ENCODE data around the gene CLTB. TPM values are rescaled to one million over a fixed set of nuclear protein-coding genes. Genes with fewer than 3 reads are reported as not detected.

CLTB gene
- total and polyA plus RNA-seq, 2 of the 13 experiments (the other 11 are each of a cell fraction or from before 2014, with no cell fraction given) = 23.3 to 33.8 TPM

DNA sequence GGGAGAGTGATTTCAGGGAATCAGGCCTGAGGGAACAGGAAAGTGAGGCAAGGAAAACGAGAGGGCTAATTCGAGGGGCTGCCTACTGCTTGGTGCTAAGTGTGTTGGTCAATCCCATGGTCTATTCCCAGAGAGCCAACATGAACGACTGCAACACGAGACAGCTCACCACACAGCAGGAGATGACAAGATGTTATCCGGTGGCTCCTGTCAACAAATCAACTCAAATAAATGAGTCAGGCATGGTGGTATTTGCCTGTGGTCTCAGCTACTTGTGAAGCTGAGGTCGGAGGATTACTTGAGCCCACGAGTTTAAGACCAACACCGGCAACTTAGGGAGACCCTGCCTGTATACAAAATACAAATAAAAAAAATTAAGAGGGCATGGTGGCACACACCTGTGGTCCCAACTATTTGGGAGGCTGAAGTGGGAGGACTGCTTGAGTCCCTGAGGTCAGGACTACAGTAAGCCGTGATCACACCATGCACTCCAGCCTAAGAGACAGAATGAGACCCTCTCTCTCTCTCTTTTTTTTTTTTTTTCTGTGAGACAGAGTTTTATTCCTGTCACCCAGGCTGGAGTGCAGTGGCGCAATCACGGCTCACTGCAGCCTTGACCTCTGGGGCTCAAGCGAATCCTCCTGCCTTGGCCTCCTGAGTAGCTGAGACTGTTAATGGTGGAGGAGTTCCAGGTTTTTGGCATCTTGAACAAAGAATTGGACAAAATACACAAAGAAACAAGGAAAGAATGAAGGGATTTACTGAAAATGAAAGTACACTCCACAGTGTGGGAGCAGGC lies 22.8 kb upstream of the CLTB start (continued):
- TF ChIP-seq, protein P1, sequence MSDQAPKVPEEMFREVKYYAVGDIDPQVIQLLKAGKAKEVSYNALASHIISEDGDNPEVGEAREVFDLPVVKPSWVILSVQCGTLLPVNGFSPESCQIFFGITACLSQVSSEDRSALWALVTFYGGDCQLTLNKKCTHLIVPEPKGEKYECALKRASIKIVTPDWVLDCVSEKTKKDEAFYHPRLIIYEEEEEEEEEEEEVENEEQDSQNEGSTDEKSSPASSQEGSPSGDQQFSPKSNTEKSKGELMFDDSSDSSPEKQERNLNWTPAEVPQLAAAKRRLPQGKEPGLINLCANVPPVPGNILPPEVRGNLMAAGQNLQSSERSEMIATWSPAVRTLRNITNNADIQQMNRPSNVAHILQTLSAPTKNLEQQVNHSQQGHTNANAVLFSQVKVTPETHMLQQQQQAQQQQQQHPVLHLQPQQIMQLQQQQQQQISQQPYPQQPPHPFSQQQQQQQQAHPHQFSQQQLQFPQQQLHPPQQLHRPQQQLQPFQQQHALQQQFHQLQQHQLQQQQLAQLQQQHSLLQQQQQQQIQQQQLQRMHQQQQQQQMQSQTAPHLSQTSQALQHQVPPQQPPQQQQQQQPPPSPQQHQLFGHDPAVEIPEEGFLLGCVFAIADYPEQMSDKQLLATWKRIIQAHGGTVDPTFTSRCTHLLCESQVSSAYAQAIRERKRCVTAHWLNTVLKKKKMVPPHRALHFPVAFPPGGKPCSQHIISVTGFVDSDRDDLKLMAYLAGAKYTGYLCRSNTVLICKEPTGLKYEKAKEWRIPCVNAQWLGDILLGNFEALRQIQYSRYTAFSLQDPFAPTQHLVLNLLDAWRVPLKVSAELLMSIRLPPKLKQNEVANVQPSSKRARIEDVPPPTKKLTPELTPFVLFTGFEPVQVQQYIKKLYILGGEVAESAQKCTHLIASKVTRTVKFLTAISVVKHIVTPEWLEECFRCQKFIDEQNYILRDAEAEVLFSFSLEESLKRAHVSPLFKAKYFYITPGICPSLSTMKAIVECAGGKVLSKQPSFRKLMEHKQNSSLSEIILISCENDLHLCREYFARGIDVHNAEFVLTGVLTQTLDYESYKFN (CRISPR knock-in tag; conservative IDR thresholded peaks at IDR 0.05) = peak; percentile 53; the same call in 1 of the 2 replicates
- peak; percentile 74; the same call in 1 of the 2 replicates for TF ChIP-seq SOX5 (CRISPR knock-in tag; IDR thresholded peaks at IDR 0.05; ENCODE audit: borderline replicate concordance)
- TF ChIP-seq SP4 (CRISPR knock-in tag; IDR thresholded peaks at IDR 0.05) = no peak
- peak; percentile 65; the same call in 1 of the 2 replicates for TF ChIP-seq ZNF441 (CRISPR knock-in tag; IDR thresholded peaks at IDR 0.05; ENCODE audit: borderline replicate concordance)
- TF ChIP-seq MBD4 (IDR thresholded peaks at IDR 0.05; ENCODE audit: borderline replicate concordance, low read length) = no peak
- TF ChIP-seq ELF3 (CRISPR knock-in tag; IDR thresholded peaks at IDR 0.05) = peak; percentile 24; the same call in 1 of the 2 replicates
- TF ChIP-seq, protein P2, sequence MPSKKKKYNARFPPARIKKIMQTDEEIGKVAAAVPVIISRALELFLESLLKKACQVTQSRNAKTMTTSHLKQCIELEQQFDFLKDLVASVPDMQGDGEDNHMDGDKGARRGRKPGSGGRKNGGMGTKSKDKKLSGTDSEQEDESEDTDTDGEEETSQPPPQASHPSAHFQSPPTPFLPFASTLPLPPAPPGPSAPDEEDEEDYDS (CRISPR knock-in tag; IDR thresholded peaks at IDR 0.05) = peak; percentile 33; the same call in 1 of the 2 replicates
- peak in 1 of 2 experiments; percentile 55; a peak in 1 of 4 replicates for TF ChIP-seq EP300 (IDR thresholded peaks at IDR 0.05; ENCODE audit: low read depth in 2 of 2, low read length in 2 of 2)
- TF ChIP-seq EP300 (CRISPR knock-in tag; IDR thresholded peaks at IDR 0.05; ENCODE audit: borderline replicate concordance) = peak; percentile 44; the same call in 1 of the 2 replicates
- 0 out of 2 replicates have a peak, but pooled peaks have one; percentile 39 for TF ChIP-seq SPEN (CRISPR knock-in tag; IDR thresholded peaks at IDR 0.05; ENCODE audit: low read depth)
- 0 out of 2 replicates have a peak, but pooled peaks have one; percentile 30 for TF ChIP-seq PHF21A (CRISPR knock-in tag; IDR thresholded peaks at IDR 0.05)
- TF ChIP-seq, protein P3, sequence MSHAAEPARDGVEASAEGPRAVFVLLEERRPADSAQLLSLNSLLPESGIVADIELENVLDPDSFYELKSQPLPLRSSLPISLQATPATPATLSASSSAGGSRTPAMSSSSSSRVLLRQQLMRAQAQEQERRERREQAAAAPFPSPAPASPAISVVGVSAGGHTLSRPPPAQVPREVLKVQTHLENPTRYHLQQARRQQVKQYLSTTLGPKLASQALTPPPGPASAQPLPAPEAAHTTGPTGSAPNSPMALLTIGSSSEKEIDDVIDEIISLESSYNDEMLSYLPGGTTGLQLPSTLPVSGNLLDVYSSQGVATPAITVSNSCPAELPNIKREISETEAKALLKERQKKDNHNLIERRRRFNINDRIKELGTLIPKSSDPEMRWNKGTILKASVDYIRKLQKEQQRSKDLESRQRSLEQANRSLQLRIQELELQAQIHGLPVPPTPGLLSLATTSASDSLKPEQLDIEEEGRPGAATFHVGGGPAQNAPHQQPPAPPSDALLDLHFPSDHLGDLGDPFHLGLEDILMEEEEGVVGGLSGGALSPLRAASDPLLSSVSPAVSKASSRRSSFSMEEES (CRISPR knock-in tag; IDR thresholded peaks at IDR 0.05) = peak; percentile 53
- no peak for TF ChIP-seq KLF15 (CRISPR knock-in tag; IDR thresholded peaks at IDR 0.05; ENCODE audit: borderline replicate concordance)
- TF ChIP-seq NCOA2 (CRISPR knock-in tag; IDR thresholded peaks at IDR 0.05) = peak; percentile 17; the same call in 1 of the 2 replicates
- peak; percentile 47 for TF ChIP-seq NR2F6 (IDR thresholded peaks at IDR 0.05)
- peak; percentile 81 for TF ChIP-seq NR2F6 (CRISPR knock-in tag; IDR thresholded peaks at IDR 0.05)
- no peak for TF ChIP-seq ZNF180 (CRISPR knock-in tag; IDR thresholded peaks at IDR 0.05; ENCODE audit: borderline replicate concordance, low read depth)
- TF ChIP-seq, protein P4, sequence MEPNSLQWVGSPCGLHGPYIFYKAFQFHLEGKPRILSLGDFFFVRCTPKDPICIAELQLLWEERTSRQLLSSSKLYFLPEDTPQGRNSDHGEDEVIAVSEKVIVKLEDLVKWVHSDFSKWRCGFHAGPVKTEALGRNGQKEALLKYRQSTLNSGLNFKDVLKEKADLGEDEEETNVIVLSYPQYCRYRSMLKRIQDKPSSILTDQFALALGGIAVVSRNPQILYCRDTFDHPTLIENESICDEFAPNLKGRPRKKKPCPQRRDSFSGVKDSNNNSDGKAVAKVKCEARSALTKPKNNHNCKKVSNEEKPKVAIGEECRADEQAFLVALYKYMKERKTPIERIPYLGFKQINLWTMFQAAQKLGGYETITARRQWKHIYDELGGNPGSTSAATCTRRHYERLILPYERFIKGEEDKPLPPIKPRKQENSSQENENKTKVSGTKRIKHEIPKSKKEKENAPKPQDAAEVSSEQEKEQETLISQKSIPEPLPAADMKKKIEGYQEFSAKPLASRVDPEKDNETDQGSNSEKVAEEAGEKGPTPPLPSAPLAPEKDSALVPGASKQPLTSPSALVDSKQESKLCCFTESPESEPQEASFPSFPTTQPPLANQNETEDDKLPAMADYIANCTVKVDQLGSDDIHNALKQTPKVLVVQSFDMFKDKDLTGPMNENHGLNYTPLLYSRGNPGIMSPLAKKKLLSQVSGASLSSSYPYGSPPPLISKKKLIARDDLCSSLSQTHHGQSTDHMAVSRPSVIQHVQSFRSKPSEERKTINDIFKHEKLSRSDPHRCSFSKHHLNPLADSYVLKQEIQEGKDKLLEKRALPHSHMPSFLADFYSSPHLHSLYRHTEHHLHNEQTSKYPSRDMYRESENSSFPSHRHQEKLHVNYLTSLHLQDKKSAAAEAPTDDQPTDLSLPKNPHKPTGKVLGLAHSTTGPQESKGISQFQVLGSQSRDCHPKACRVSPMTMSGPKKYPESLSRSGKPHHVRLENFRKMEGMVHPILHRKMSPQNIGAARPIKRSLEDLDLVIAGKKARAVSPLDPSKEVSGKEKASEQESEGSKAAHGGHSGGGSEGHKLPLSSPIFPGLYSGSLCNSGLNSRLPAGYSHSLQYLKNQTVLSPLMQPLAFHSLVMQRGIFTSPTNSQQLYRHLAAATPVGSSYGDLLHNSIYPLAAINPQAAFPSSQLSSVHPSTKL (CRISPR knock-in tag; IDR thresholded peaks at IDR 0.05) = peak; percentile 64
- TF ChIP-seq KDM1A (CRISPR knock-in tag; IDR thresholded peaks at IDR 0.05) = peak; percentile 83; the same call in 1 of the 2 replicates
- TF ChIP-seq, protein P5, sequence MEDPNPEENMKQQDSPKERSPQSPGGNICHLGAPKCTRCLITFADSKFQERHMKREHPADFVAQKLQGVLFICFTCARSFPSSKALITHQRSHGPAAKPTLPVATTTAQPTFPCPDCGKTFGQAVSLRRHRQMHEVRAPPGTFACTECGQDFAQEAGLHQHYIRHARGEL (CRISPR knock-in tag; IDR thresholded peaks at IDR 0.05) = no peak

All from HepG2 (cell line).